Progenitor cell of endocrine pancreas (in vitro differentiated cells): Measurements from ENCODE around the gene PLCG1. TPM values are rescaled to one million over a fixed set of nuclear protein-coding genes. Genes with fewer than 3 reads are reported as not detected.

Experiments used
- DNase-seq: peaks from one replicate; pipeline ENCODE4 v3.0.0; 2021; ENCODE audit warnings: low spot score; ENCODE audit not compliant: unreplicated experiment
- H3K27ac Mint-ChIP-seq: 2 replicates; pipeline ENCODE4 v1.8.0; 2021; ENCODE audit warnings: mild to moderate bottlenecking, moderate library complexity, mixed read lengths
- H3K27me3 Mint-ChIP-seq: 2 replicates; pipeline ENCODE4 v1.8.0; 2021; ENCODE audit warnings: mixed read lengths
- H3K36me3 Mint-ChIP-seq: 2 replicates; pipeline ENCODE4 v1.8.0; 2022; ENCODE audit warnings: mixed read lengths; ENCODE audit not compliant: insufficient read depth
- H3K4me1 Mint-ChIP-seq: 2 replicates; pipeline ENCODE4 v1.8.0; 2021; ENCODE audit warnings: low read depth, mixed read lengths
- H3K4me3 Mint-ChIP-seq: 2 replicates; pipeline ENCODE4 v1.8.0; 2021; ENCODE audit warnings: low read depth, mild to moderate bottlenecking, moderate library complexity, mixed read lengths
- H3K9me3 Mint-ChIP-seq: 2 replicates; pipeline ENCODE4 v1.8.0; 2021; ENCODE audit warnings: low read depth, mixed read lengths
- CTCF ChIP-seq: fragments of 200-600 bp; sonication (generic); IDR thresholded peaks from one replicate; pipeline ENCODE4 v1.5.0; 2021; ENCODE audit warnings: antibody characterized with exemption, mild to moderate bottlenecking; ENCODE audit not compliant: unreplicated experiment
- total RNA-seq: library from RNA; stranded (reverse); gene quantifications from 2 replicates; pipeline ENCODE4 v1.2.1, GENCODE V29; 2021

Gene PLCG1
- total RNA-seq, 1 donor from 2014 or later: 395 TPM

GRCh38 chr20:41142919-41143318 is 5.6 kb downstream of the PLCG1 start:
- H3K27me3 Mint-ChIP-seq: no peaks in the 10 kb centered on the region
- no peak overlapping the region for H3K4me3 Mint-ChIP-seq
- peaks cover 9% of the 10 kb centered on the region for H3K36me3 Mint-ChIP-seq
- no peak for TF ChIP-seq CTCF
- H3K27ac Mint-ChIP-seq: peak overlapping the region; percentile 47
- no peak for DNase-seq
- H3K9me3 Mint-ChIP-seq: no peaks in the 10 kb centered on the region
- H3K4me1 Mint-ChIP-seq: peaks cover 38% of the 10 kb centered on the region

GRCh38 chr20:41143354-41143753 is 6.0 kb downstream of the PLCG1 start:
- no peaks in the 10 kb centered on the region for H3K9me3 Mint-ChIP-seq
- H3K4me3 Mint-ChIP-seq: no peak overlapping the region
- H3K27ac Mint-ChIP-seq: peak overlapping the region; percentile 47
- H3K27me3 Mint-ChIP-seq: no peaks in the 10 kb centered on the region
- no peak for TF ChIP-seq CTCF
- DNase-seq: no peak
- peaks cover 38% of the 10 kb centered on the region for H3K4me1 Mint-ChIP-seq
- peaks cover 9% of the 10 kb centered on the region for H3K36me3 Mint-ChIP-seq

GRCh38 chr20:41145317-41145716 is 8.0 kb downstream of the PLCG1 start:
- peaks cover 5% of the 10 kb centered on the region for H3K36me3 Mint-ChIP-seq
- H3K4me1 Mint-ChIP-seq: peaks cover 28% of the 10 kb centered on the region
- no peaks in the 10 kb centered on the region for H3K27me3 Mint-ChIP-seq
- H3K9me3 Mint-ChIP-seq: no peaks in the 10 kb centered on the region
- DNase-seq: no peak
- no peak overlapping the region for H3K4me3 Mint-ChIP-seq
- no peak overlapping the region for H3K27ac Mint-ChIP-seq
- no peak for TF ChIP-seq CTCF

- Mint-ChIP-seq H3K4me1 (peaks cover 26% of the 10 kb centered on the region), H3K36me3 (peaks cover 3% of the 10 kb centered on the region), H3K27me3 (no peaks in the 10 kb centered on the region), H3K27ac (peak overlapping the region; percentile 75), H3K9me3 (no peaks in the 10 kb centered on the region), H3K4me3 (no peak overlapping the region)
- no peak for DNase-seq
- TF ChIP-seq CTCF: no peak
Measured at GRCh38 chr20:41145821-41146620, 8.7 kb downstream of the PLCG1 start.

GRCh38 chr20:41147767-41148191 is 10.4 kb downstream of the PLCG1 start:
- H3K36me3 Mint-ChIP-seq: peaks cover 3% of the 10 kb centered on the region
- no peak for DNase-seq
- peaks cover 22% of the 10 kb centered on the region for H3K4me1 Mint-ChIP-seq
- no peak for TF ChIP-seq CTCF
- H3K27me3 Mint-ChIP-seq: no peaks in the 10 kb centered on the region
- no peaks in the 10 kb centered on the region for H3K9me3 Mint-ChIP-seq
- H3K27ac Mint-ChIP-seq: peak overlapping the region; percentile 34
- no peak overlapping the region for H3K4me3 Mint-ChIP-seq
